DMS53 treated with DMSO at 0.1 percent for 48 hours (cell line): ENCODE measurements around the gene SLC16A3.
"Not testable (repeated sequence)": the region's sequence is repeated elsewhere in the genome, so short reads cannot be mapped to it uniquely, and the experiment has no call there.

Source experiments
- DNase-seq: peaks from one replicate; lab custom pipeline; 2025; ENCODE audit not compliant: unreplicated experiment; lab: John Stamatoyannopoulos, UW

SLC16A3 gene

DNA sequence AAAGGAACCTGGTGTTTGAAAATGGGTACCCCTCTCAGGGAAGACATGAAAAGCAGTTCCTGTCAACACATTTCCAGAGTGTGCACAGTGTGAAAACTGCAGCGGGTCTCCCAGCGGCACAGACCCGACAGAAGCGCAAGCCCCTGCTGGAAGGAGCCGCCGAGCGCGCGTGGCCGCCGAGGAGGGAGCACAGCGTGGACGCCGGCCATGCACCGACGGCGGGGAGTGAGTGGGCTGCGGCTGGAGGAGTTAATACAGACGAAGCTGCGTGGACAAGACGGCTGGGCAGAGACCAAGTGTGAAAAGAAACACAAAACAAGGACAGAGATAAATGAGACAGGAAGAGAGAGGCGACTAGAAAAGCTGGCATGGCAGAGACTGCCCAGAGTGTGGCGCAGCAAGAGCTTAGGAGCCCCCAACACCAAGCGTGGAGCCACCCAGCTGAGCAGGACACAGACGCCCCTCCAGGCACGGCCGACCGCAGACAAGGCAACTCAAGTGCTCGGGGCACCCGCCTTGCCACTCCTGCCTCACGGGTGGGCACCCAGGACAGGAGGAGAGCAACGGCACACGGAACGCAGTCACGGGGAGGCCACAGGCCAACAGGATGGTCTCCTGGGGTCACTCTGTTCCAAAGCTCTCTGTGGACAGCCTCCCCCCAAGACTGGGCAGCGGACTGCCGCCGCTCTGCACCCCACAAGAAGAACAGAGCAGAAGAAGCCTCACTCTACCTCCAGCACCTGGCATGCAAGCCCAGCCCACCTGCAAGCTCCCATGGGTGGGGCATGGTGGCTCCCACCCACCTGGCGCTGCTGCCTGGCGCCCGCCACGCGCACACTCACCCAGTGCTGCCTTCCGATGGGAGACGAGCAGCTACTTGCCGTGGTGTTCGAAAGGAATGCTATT, 16.5 kb downstream of the SLC16A3 start:
- DNase-seq: no peak

DNA sequence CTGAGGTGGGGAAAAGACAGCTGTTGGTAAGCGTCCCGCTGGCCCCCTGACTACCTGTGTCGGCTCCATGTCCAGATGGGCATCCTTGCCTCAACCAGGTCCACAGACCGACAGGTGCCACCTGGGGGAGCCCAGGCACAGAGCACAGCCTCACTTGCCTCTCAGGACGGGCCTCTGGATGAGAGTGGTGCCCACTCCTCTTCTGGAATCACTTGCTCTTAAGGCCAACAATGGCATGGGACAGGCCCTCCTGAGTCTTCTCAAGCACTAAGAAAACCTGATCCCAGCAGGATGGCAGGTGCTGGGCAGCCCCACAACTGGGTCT, 17.2 kb downstream of the SLC16A3 start:
- no peak for DNase-seq

DNA sequence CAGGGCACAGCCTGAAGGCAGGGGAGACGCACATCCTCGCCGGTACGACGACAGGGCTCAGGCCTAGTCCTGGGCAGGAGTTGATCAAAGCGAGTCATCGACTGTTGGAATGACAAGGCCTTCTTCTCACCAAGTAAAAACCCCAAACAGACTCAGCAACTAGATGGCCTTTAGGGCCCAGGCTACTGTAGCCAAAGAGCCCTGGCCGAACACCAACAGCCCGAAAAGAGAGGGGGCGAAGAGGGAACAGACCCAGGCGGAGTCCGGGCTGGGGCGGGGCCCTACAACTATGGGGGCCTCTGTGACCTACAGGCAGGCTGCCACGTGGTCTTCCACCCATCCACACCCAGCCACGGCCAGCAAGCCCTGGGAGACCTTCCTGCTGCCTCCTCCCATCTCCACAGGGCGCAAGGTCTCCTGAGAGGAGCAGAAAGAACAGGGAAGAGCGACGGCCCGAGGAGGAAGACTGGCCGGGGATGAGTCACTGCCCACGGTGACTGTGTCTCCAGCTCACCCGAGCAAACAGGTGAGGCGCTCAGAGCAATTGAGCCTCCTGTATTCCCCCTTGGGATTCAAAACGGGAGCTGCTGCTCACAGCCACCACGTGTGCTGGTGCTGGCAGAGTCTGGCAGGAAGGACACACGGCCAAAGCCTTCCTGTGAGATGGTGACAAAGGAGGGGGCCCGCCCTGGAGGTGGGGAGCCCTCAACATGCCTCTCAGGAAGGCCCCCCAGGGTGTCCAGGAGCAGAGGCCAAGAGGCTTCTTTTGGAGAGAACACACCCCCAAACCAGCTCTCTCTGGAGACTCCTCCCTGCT, 17.7 kb downstream of the SLC16A3 start:
- no peak for DNase-seq

DNA sequence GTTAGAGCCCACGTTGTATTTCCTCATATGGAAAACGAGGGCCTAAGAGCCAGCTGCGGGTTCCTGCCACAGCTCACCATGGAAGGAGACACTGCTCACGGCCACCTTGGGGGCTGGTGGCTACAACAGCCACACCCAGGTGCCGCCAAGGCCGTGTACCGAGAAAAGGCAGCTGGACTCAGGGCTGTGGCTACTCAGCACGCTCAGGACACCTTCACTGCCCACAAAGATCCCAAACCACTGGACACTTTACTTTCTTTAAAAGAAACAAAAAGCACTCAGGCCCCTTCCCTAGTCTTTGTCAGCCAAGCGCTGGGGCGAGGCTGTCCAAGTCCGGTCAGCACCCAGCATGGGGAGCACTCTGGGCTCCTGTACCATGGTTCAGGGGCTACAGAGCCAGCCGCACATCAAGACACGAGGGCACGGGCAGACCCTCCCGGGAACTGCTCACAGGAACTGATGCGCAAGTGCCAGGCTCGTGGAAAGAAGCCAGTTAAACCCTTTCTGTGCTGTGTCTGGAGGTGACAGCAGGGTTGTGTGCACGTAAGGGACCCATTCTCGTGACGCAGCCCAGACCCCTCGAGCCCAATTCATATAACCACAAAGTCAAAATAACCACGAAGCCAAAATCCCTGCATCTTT, 18.5 kb downstream of the SLC16A3 start:
- DNase-seq: no peak

DNA sequence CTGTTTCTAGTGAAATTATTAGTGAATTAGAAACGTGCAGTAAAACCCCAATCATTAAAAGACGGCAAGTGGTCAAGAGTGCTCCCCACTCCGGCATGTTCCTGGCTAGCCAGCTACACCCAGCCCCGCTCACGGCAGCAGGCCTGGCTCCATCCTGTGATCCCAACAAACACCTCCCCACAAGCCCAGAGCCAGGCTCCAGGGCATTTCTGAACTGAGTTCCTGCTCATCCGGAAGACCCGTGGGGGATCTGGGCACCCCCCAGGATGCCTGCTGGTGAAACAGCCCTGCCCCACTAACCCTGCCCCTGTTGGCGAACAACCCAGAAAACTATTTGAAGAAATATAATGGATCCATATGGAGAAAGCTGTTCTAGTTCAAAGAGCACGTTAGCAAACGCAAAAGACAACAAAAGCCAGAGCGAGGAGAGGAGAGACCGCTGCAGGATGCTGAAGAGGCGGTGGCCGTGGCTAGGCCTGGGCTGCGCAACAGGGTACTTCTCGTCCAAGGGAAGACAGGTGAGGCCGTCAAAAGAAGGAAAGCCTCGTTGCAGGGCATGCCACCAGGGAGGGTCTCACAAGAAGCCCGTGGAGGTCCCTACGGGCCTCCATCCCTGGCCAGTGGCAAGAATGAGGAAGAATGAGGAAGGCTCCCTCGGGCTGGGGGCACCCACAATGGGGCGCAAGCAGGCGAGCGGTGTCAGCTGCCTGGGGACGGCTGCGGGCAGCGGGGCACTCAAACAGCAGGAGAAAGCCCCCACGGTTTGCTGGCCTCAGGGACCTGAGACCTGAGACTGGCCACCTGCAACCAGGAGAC, 19.2 kb downstream of the SLC16A3 start:
- DNase-seq: no peak

DNA sequence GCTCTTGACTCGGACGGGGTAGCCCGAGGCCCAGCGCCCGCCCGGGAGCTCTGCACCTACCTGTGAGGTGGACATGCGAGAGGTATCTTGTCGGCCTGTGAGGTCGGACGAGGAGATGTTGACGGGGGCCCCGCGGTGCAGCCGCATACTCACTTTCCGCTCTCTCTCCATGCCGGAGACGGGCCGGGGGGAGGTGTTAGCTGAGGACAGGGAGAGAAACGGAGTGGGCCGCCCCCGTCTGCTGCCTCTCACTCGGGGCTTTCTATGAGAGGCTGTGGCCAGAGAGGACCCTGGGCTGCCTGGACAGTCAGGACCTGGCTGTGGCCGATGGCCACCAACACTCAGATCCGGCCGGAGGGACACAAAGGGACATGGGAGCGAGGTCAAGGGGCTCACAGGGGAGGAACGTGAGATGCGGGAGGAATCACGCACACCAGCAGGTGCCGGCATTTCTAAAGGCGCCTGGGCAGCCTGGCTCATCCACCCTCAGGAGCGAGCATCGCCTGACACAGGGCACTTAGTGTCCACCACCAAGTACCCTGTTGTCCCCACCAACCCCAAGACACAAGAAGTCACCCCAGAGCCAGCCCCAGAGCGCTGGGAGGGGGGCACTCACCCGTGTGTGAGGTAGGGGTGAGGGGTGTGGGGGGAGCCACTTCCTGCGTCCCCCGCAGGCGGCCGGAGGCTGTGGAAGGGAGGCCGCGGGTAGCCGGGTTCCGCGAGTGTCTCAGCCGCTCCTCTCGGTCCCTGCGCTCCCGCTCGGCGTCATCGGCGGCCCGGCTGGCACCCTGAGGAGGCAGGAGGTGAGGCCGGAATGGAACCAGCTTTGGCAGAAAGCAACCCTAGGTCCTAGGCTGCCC, 20.2 kb downstream of the SLC16A3 start:
- DNase-seq: no peak

DNA sequence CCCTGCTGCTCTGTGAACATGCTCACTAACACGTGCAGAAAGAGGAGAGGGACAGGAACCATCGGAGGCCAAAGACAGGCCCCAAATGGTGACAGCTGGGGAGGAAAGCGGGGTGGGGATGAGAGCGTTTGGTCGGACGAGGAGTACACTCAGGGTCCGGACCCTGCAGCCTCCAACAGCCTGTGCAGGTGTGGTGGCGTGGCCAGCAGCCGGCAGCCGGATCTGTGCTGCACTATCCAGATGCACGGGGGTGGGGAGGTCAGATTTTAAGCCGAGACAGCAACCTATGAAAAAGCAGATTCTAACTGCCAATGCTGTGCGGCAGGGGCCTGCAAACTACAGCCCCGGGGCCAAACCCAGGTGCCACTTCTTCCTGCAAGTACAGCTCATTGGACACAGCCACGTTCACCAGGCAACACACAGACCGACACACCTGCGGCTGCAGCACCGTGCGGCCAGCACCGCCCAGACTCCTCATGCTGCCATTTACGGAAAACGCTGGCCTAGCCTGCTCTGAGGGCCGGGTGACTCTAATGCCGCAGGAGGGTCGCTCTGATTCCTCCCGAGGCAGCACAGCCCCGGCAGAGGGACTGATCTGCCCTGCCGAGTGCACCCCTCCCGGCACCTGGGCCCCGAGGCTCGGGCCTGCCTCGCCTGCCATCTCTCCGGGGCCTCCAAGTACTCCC, 21.2 kb downstream of the SLC16A3 start:
- no peak for DNase-seq

DNA sequence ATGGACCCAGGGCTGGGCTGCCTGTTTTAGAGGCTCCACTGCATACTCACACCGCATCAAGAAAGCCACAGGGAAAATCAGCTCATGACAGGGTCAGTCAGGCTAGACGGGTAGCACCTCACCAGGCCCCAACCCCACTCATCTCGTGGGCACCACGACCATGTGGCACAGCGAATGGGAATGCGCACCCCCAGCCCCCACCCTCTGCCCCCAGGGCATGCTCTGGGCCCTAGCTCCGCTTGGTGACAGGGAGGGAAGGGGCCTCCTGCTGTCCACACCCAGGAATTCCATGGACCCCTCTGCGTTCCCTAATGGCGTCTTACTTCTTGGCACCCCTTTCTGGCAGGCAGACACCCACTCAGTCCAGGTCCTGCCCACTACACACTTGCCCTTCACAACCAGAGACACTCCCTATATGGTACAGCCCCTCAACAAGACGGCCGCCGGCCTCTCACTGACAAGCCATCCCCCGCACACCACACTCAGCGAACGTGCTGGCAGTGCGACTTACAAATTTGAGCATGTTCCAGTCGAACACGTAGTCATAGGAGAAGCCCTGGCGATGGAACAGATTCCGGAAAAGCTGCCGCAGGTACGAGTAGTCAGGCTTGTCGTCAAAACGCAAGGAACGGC, 22.1 kb downstream of the SLC16A3 start:
- DNase-seq: no peak

DNA sequence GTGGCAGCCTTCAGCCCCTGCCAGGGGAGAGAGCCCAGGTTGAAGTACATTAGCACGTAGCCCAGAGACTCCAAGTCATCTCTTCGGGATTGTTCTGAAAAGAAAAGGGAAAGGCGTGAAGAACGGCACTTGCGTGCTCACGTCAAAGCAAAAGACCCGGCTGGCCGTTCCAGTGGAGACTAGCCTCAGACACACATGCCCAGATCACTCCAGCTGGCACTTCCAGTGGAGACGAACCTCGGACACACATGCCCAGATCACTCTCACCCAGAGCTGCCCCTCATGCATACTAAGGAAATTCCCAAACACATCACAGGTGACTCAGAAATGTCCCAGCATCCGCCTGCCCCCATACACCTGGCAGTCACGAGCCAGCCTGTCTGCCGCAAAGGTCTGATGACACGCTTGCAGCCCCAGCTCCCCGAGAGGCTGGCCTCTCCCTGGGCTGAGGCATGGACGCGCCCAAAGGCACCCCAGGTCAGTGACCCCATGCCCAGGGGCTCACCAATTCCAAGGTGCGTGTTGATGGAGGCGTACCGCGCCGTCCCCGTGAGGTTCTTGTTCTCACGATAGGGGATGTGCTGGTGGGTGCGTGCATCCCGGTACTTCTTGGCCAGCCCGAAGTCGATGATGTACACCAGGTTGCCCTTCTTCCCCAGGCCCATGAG, 23.8 kb downstream of the SLC16A3 start:
- no peak for DNase-seq

DNA sequence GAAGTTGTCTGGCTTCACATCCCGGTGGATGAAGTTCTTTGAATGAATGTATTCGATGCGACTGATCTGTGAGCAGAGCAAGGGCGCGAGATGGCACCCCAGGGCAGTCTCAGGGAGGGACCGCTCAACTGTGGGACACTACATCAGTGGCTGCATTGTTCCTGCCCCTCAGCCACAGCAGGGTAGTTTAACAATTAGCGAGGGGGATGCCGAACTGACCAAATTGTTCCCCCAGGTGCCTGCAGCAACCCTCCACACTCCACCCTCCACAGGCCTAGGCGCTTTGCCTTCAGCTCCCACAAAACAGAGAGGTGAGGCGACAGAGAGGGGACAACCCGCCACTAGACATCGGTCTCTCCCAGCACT, 24.3 kb downstream of the SLC16A3 start:
- DNase-seq: no peak

DNA sequence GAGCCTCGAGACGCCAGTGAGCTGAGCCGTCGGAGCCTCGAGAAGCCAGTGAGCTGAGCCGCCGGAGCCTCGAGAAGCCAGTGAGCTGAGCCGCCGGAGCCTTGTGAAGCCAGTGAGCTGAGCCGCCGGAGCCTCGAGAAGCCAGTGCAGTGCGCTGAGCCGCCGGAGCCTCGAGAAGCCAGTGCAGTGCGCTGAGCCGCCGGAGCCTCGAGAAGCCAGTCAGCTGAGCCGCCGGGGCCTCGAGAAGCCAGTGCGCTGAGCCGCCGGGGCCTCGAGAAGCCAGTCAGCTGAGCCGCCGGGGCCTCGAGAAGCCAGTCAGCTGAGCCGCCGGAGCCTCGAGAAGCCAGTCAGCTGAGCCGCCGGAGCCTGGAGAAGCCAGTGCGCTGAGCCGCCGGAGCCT, 25.3 kb downstream of the SLC16A3 start:
- not testable (repeated sequence) for DNase-seq

DNA sequence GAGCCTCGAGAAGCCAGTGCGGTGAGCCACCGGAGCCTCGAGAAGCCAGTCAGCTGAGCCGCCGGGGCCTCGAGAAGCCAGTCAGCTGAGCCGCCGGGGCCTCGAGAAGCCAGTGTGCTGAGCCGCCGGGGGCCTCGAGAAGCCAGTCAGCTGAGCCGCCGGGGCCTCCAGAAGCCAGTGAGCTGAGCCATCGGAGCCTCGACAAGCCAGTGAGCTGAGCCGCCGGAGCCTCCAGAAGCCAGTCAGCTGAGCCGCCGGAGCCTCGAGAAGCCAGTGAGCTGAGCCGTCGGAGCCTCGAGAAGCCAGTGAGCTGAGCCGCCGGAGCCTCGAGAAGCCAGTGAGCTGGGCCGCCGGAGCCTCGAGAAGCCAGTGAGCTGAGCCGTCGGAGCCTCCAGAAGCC, 25.9 kb downstream of the SLC16A3 start:
- not testable (repeated sequence) for DNase-seq

DNA sequence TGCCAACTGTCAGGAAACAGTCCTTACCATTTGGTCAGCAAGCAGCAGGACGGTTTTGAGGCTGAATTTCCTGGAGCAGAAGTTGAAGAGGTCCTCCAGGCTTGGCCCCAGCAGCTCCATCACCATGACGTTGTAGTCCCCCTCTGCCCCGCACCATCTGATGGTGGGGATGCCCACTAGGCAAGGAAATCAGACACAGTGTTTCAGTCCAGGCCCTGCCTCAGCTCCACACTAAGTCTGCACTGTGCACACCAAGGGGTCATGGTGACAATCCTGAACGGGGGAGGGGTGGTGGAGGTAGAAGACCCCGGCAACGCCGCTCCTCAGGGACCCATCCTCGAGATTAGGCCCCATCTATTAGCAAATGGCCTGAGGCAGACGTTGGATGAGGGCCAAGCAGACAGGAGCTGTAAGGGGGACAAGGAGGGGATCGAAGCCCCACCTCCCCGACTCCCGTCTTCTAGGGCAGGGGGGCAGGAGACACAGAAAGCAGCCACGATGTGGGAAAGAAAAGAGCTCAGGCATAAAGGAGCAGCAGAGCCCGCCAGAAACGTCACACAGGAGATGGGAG, 26.6 kb downstream of the SLC16A3 start:
- no peak for DNase-seq

DNA sequence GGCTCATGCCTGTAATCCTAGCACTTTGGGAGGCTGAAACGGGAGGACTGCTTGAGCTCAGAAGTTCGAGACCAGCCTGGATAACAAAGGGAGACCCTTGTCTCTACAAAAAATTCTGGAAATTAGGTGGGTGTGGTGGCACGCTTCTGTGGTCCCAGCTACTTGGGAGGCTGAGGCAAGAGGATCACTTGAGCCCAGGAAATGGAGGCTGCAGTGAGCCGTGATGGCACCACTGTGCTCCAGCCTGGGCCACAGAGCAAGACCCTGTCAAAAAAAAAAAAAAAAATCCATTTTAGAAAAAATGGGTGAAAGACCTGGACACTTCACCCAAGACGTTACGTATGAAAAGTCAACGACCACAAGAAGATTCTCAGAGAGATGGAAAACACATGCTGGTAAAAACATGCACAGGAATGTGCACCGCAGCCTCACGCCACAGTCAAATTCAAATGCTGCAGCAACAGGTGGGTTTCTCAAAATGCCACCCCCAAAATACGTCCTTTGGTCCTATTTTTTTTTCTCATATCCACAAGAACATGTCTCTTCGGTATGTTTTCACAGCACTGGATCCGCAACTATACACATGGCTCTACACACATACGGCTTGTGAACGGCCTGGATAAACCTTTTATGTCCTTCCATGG, 27.5 kb downstream of the SLC16A3 start:
- no peak for DNase-seq

DNA sequence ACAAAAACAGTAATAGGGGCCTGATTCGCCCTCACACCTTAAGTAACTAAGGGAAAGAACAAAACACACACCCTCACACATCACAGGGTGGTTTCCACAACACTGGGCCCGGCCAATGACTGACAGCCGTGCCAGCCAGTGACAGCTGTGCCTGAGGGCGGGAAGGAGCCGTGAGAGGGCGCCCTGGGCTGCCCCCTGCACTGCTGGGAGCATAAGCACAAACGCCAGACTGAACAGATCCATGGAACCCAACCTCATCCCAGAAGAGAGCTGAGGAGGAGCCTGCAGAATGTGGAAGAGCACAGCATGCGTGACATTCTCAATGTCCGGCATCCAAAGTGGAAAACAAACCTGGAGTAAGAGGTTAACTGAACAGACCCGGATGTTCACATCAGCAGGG, 28.6 kb downstream of the SLC16A3 start:
- DNase-seq: no peak

DNA sequence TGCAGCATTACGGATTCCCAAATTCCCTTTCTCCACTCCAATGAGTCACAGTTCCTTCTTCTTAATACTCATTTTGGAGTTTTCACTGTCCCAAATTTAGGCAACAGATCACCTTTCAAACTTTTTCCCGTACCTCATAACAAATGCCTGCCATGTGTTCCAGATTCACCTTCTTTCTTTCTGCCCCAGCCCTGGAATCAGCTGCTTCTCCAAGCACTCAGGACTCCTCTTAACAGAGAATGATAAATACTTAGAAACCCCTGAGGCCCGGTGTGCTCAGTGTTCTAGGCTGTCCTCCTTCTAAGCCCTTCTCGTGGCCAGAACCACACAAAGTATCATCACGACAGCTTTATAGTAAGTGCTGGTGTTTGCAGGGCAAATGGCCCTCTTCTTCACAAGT, 29.7 kb downstream of the SLC16A3 start:
- no peak for DNase-seq
